Measurements from ENCODE around the gene CYP2A6.
"Not testable (repeated sequence)": the region's sequence is repeated elsewhere in the genome, so short reads cannot be mapped to it uniquely, and the experiment has no call there.

Gene CYP2A6

GRCh38 chr19:40826312-40826698 lies 23.9 kb downstream of the CYP2A6 start:
- not testable (repeated sequence) for H3K27me3 ChIP-seq (ENCODE audit: control insufficient read depth in 1 of 2, insufficient read depth in 2 of 2, low read length in 2 of 2); H3K36me3 ChIP-seq (ENCODE audit: insufficient read depth, low read length); H3K9me3 ChIP-seq (ENCODE audit: low read length); H3K9ac ChIP-seq (ENCODE audit: low read length); H3K4me3 ChIP-seq (ENCODE audit: low read depth in 1 of 2, low read length in 2 of 2); H3K27ac ChIP-seq (ENCODE audit: low read depth, low read length)
- H3K4me1 ChIP-seq (ENCODE audit: insufficient read depth, low read length): peaks cover 12% of the 10 kb centered on the region

- peaks cover 12% of the 10 kb centered on the region for H3K4me1 ChIP-seq (ENCODE audit: insufficient read depth, low read length)
- not testable (repeated sequence) for H3K27me3 ChIP-seq (ENCODE audit: control insufficient read depth in 1 of 2, insufficient read depth in 2 of 2, low read length in 2 of 2); H3K36me3 ChIP-seq (ENCODE audit: insufficient read depth, low read length); H3K27ac ChIP-seq (ENCODE audit: low read depth, low read length); H3K9me3 ChIP-seq (ENCODE audit: low read length); H3K9ac ChIP-seq (ENCODE audit: low read length); H3K4me3 ChIP-seq (ENCODE audit: low read depth in 1 of 2, low read length in 2 of 2)
Observed at GRCh38 chr19:40825460-40826095, 24.7 kb downstream of the CYP2A6 start.

GRCh38 chr19:40824916-40825315 lies 25.3 kb downstream of the CYP2A6 start:
- H3K27ac ChIP-seq (ENCODE audit: low read depth, low read length); H3K9me3 ChIP-seq (ENCODE audit: low read length); H3K9ac ChIP-seq (ENCODE audit: low read length); H3K27me3 ChIP-seq (ENCODE audit: control insufficient read depth in 1 of 2, insufficient read depth in 2 of 2, low read length in 2 of 2); H3K4me3 ChIP-seq (ENCODE audit: low read depth in 1 of 2, low read length in 2 of 2); H3K36me3 ChIP-seq (ENCODE audit: insufficient read depth, low read length): not testable (repeated sequence)
- peaks cover 12% of the 10 kb centered on the region for H3K4me1 ChIP-seq (ENCODE audit: insufficient read depth, low read length)

GRCh38 chr19:40822704-40823553 lies 27.3 kb downstream of the CYP2A6 start:
- H3K4me1 ChIP-seq (ENCODE audit: insufficient read depth, low read length): peaks cover 17% of the 10 kb centered on the region
- H3K27ac ChIP-seq (ENCODE audit: low read depth, low read length): peak overlapping the region; percentile 23
- H3K9me3 ChIP-seq (ENCODE audit: low read length); H3K27me3 ChIP-seq (ENCODE audit: control insufficient read depth in 1 of 2, insufficient read depth in 2 of 2, low read length in 2 of 2); H3K36me3 ChIP-seq (ENCODE audit: insufficient read depth, low read length); H3K9ac ChIP-seq (ENCODE audit: low read length); H3K4me3 ChIP-seq (ENCODE audit: low read depth in 1 of 2, low read length in 2 of 2): not testable (repeated sequence)

GRCh38 chr19:40822161-40822560 lies 28.1 kb downstream of the CYP2A6 start:
- peak overlapping the region; percentile 23 for H3K27ac ChIP-seq (ENCODE audit: low read depth, low read length)
- H3K9me3 ChIP-seq (ENCODE audit: low read length): no peaks in the 10 kb centered on the region
- peaks cover 17% of the 10 kb centered on the region for H3K4me1 ChIP-seq (ENCODE audit: insufficient read depth, low read length)
- H3K27me3 ChIP-seq (ENCODE audit: control insufficient read depth in 1 of 2, insufficient read depth in 2 of 2, low read length in 2 of 2): no peaks in the 10 kb centered on the region
- no peak overlapping the region for H3K9ac ChIP-seq (ENCODE audit: low read length)
- peaks cover 7% of the 10 kb centered on the region for H3K36me3 ChIP-seq (ENCODE audit: insufficient read depth, low read length)
- no peak overlapping the region for H3K4me3 ChIP-seq (ENCODE audit: low read depth in 1 of 2, low read length in 2 of 2)

- not testable (repeated sequence) for H3K36me3 ChIP-seq (ENCODE audit: insufficient read depth, low read length); H3K9ac ChIP-seq (ENCODE audit: low read length); H3K9me3 ChIP-seq (ENCODE audit: low read length); H3K27me3 ChIP-seq (ENCODE audit: control insufficient read depth in 1 of 2, insufficient read depth in 2 of 2, low read length in 2 of 2); H3K27ac ChIP-seq (ENCODE audit: low read depth, low read length); H3K4me3 ChIP-seq (ENCODE audit: low read depth in 1 of 2, low read length in 2 of 2)
- peaks cover 17% of the 10 kb centered on the region for H3K4me1 ChIP-seq (ENCODE audit: insufficient read depth, low read length)
Observed at GRCh38 chr19:40819479-40820234, 30.6 kb downstream of the CYP2A6 start.

- H3K9ac ChIP-seq (ENCODE audit: low read length); H3K36me3 ChIP-seq (ENCODE audit: insufficient read depth, low read length); H3K9me3 ChIP-seq (ENCODE audit: low read length); H3K27me3 ChIP-seq (ENCODE audit: control insufficient read depth in 1 of 2, insufficient read depth in 2 of 2, low read length in 2 of 2): not testable (repeated sequence)
- Histone ChIP-seq H3K27ac (ENCODE audit: low read depth, low read length) (peak overlapping the region; percentile 58), H3K4me3 (ENCODE audit: low read depth in 1 of 2, low read length in 2 of 2) (peak overlapping the region in 1 of 2 donors; percentile 41), H3K4me1 (ENCODE audit: insufficient read depth, low read length) (peaks cover 17% of the 10 kb centered on the region)
Observed at GRCh38 chr19:40818480-40819399, 31.5 kb downstream of the CYP2A6 start.

GRCh38 chr19:40815223-40815622 lies 35.0 kb downstream of the CYP2A6 start:
- no peak overlapping the region for H3K27ac ChIP-seq (ENCODE audit: low read depth, low read length)
- no peaks in the 10 kb centered on the region for H3K36me3 ChIP-seq (ENCODE audit: insufficient read depth, low read length)
- no peaks in the 10 kb centered on the region for H3K9me3 ChIP-seq (ENCODE audit: low read length)
- no peak overlapping the region for H3K9ac ChIP-seq (ENCODE audit: low read length)
- peaks cover 25% of the 10 kb centered on the region for H3K4me1 ChIP-seq (ENCODE audit: insufficient read depth, low read length)
- no peaks in the 10 kb centered on the region for H3K27me3 ChIP-seq (ENCODE audit: control insufficient read depth in 1 of 2, insufficient read depth in 2 of 2, low read length in 2 of 2)
- H3K4me3 ChIP-seq (ENCODE audit: low read depth in 1 of 2, low read length in 2 of 2): no peak overlapping the region

- Histone ChIP-seq H3K27me3 (ENCODE audit: control insufficient read depth in 1 of 2, insufficient read depth in 2 of 2, low read length in 2 of 2) (no peaks in the 10 kb centered on the region), H3K9ac (ENCODE audit: low read length) (no peak overlapping the region), H3K9me3 (ENCODE audit: low read length) (no peaks in the 10 kb centered on the region), H3K36me3 (ENCODE audit: insufficient read depth, low read length) (peaks cover 16% of the 10 kb centered on the region), H3K27ac (ENCODE audit: low read depth, low read length) (peak overlapping the region; percentile 13), H3K4me1 (ENCODE audit: insufficient read depth, low read length) (peaks cover 29% of the 10 kb centered on the region), H3K4me3 (ENCODE audit: low read depth in 1 of 2, low read length in 2 of 2) (no peak overlapping the region)
Observed at GRCh38 chr19:40813182-40813581, 37.1 kb downstream of the CYP2A6 start.

GRCh38 chr19:40812571-40812970 lies 37.7 kb downstream of the CYP2A6 start:
- H3K9ac ChIP-seq (ENCODE audit: low read length); H3K27me3 ChIP-seq (ENCODE audit: control insufficient read depth in 1 of 2, insufficient read depth in 2 of 2, low read length in 2 of 2); H3K4me3 ChIP-seq (ENCODE audit: low read depth in 1 of 2, low read length in 2 of 2); H3K9me3 ChIP-seq (ENCODE audit: low read length): not testable (repeated sequence)
- Histone ChIP-seq H3K4me1 (ENCODE audit: insufficient read depth, low read length) (peaks cover 29% of the 10 kb centered on the region), H3K36me3 (ENCODE audit: insufficient read depth, low read length) (peaks cover 22% of the 10 kb centered on the region), H3K27ac (ENCODE audit: low read depth, low read length) (peak overlapping the region; percentile 13)

Measured in muscle layer of colon (tissue), 2 donors.